HG03097 (cell line): ENCODE measurements around the gene CD163L1.
"Not testable (repeated sequence)": the region's sequence is repeated elsewhere in the genome, so short reads cannot be mapped to it uniquely, and the experiment has no call there.

ENCODE experiments used
- ATAC-seq: cut with Tn5 transposase; IDR thresholded peaks from one replicate; pipeline ENCODE4 v1.9.1; 2021; ENCODE audit not compliant: unreplicated experiment, low FRiP score

The CD163L1 gene

DNA sequence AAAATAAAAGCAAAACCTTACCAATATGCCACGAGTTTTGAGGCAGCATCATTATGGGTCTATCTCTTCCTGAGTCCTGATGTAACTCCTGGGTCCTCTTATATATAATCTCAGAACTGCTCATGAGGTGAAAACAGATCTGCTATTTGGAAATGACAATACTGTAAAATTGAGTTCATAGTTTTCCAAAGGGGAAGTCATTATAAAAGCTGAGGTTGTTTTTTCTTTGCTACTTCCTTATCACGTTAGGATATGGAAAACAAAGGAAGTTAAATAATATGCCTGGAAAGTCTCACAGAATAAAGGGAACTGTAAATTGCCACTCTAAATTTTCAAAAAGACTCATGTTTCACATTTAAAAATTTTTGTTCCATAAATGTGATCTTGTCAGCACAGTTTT lies at the start of gene CD163L1:
CD163L1 (minus strand) TSS at position 78 of the 400 bp plus-strand sequence; CDS start at position 52, 26 bp downstream.
- ATAC-seq, result no peak

DNA sequence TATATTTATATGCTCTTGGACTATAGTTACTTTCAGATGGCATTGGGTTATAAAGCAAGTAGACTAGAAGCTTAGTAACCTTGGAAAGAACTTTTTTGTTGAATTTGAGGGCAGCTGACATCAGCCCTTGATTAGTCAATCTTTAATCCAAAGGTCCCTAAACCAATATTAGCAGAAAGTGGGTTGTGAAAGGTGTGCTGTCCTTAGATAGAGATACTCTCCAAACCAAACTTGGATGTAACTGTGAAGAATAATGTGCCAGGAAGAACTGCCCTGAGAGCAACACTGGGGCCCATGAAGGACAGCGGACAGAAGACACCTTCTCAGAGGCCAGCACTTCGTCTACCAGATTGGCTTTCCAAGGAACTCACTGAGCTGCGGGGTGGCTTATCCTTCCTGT lies 49.1 kb upstream of the CD163L1 start:
- ATAC-seq, result no peak

DNA sequence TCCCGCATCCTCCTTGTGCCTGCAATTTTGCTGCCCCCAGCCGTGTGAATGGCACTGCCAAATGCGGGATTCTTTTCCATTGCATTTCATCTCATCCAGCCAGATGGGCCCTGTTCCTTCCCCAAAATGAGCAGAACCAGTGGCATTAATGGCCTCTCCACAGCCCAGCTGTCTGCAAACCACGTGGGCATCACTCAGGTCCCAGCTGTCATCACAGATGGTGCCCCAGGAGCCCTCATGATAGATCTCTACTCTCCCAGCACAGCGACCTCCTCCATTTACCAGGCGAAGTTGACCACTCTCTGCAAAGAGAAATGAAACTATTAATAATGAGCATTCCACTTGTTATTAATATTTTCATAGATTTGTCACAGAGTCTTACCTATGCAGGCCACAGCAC lies 42.6 kb upstream of the CD163L1 start:
- no peak for ATAC-seq

DNA sequence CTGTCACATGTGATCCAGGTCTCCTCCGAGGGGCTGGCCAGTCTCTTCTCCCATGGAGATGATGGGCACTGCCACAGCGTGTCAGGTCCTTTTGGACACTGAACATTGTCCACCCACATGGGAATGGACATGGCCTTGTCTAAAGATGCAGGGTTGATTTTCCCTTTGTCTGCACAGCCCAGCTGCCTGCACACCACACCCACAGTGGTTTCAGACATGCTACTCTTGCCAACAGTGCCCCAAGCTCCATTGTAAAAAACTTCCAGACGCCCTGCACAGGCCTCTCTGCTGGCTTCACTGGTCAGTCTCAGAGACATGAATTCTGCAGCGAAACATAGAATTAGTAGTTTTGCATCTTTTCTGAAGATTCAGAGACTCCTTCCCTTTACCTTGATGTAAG lies 41.1 kb upstream of the CD163L1 start:
- ATAC-seq, result no peak

DNA sequence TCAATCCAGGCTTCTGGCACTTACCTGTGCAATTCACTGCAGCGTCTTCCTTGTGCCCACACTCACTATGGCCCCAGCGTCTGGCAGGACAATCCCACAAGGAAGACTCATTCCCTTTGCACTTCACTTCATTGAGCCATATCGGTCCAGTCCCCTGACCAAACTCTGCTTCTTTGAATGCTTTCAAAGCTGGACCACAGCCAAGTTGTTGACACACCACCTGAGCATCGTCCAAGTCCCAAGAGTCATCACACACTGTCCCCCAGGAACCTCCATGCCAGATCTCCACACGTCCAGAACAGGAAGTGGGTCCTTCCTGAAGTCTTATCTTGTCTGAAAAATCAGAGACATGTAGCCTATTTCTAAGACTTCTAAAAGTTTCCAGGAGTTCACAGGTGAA lies 39.4 kb upstream of the CD163L1 start:
- no peak for ATAC-seq

DNA sequence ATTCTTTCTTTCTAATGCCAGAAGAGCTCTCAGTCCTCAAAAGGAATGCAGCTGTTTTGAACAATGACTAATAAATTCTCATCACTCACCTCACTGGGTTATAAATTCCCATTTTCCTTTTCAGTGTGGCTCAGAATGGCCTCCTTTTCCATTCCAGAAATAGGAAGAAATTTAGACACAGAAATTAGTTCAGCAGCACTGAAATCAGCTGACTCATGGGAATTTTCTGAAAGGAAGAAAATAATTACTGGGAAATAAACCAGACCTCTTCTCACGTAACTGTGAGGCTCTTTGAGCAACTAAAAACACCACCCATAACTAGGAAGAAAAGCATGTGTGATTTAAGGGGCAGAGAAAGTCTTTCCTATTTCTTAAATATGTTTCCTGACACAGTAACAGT lies 35.8 kb upstream of the CD163L1 start:
- ATAC-seq, result no peak

DNA sequence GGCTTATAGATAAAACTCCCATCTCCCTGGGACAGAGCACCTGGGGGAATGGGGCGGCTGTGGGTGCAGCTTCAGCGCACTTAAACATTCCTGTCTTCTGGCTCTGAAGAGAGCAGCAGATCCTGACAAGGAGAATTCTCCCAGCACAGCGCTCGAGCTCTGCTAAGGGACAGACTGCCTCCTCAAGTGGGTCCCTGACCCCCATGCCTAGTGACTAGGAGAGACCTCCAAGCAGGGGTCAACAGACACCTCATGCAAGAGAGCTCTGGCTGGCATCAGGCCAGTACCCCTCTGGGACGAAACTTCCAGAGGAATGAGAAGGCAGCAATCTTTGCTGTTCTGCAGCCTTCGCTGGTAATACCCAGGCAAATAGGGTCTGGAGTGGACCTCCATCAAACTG lies 28.1 kb upstream of the CD163L1 start:
- ATAC-seq, result no peak

DNA sequence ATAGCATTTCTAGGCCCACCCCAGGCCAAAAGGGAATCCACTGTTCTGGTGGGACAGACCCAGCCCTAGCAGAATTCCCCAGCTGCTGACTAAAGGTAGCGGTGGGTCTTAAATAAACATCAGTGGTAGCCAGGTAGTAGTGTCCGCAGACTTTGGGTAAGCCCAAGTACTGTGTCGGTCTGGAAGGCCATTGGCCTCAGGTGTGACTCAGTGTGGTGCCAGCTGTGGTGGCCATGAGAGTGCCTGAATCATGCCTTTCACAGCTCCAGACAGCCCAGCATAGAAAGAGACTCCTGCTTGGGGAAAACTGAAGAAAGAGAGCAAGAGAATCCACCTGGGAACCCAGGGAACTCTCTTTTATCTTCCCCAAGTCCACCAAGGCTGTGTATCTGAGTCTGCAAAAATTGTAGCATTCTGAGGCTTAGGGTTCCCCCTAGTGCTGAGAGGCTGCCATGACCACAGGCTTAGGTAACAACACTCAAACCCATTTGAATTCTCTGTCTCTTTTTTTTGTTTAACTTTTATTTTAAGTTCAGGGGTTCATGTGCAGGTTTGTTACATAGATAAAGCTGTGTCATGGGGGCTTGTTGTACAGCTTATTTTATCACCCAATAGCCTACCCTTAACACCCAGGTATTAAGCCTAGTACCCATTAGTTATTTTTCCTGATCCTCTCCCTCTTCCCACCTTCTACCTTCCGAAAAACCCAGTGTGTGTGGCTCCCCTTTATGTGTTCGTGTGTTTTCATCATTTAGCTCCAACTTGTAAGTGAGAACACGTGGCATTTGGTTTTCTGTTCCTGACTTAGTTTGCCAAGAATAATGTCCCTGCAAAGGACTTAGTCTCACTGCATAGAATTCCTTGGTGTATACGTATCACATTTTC lies 16.7 kb upstream of the CD163L1 start:
- ATAC-seq, result no peak

DNA sequence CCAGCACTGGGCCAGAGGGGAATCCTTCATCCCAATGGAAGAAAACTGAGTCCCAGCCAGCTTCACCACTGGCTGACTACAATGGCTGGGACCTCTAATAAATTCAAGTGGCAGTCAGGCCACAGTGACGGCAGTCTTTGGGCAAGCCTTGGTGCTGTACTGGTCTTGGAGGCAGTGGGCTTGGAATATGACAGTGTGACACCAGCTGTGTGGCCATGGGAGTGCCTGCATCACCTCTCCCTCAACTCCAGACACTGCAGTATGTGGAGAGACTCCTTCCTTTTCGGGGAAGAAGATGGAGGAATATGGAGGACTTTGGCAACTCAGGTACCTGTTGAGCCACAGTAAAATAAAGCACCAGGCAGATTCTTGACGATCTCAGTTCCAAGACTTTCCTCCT lies 16.0 kb upstream of the CD163L1 start:
- ATAC-seq, result no peak

DNA sequence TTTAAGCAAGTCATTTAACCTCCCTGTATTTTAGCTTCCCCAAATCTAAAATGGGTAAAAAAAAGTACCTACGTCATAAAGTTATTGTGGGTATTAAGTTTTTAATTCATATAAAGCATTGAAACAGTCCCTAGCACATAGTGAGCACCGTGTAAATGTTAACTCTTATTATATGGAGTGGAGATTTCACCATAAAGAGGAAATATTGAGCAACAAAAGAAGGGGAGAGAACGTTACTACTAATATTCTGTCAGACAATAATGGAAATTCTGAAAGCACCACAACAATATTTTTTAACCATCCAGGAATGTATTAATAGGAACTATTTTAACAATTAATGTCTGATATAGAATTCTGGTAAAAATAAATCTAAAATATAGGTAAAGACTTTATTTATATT lies 7.8 kb upstream of the CD163L1 start:
- no peak for ATAC-seq

DNA sequence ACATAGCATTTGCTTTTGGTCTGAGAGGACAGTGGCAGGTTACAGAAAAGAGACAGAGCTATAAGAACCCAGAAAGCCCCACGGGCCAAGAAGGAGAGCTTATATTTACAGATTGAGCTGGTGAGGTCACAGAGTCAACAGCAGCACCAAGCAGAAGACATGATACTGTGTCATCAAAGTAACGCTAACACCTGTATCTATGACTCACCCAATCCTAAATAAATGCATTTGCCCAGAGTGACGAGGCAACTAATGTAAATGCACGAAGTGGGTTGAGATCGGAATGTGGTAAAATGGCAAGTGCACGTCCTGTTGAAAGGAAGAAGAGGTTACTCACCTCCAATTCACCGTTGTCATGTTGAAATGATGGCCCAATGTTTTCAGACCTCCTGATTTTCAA lies 6.7 kb upstream of the CD163L1 start:
- ATAC-seq, result no peak

DNA sequence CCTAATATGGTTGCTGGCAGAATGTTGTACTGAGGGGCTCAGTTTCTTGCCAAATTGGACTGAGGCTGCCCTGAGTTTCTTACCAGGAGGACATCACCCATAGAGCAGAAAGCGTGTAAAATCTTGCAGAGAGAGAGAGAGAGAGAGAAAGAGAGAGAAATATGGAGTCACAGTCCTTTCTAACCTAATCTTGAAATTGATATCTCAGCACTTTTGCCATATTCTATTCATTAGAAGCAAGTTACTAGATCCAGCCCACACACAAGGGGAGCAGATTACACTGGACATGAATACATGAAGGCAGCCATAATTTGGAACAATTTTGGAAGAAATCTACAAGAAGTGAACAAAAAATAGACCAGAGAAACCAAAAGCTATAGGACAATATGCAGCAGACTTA lies 4.1 kb upstream of the CD163L1 start:
- ATAC-seq, result no peak

DNA sequence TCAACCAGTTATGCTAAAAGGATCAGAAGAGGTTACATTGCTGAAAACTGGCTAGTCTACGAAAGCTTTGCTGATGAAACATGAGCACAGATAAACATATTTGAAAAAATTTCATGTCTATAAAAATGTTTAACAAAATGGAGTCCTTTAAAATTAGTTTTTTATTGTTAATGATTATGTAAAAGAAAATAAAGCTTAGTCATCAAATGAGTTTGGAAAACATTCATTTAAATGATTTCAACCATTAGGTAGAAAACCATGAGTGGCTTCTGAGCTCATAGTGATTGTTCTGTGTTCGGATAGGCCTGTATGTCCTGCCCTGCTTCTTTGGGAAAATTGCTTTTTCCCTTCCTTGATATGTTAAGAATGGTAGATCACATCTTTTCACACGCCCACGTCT lies 584 bp upstream of the CD163L1 start:
- no peak for ATAC-seq

DNA sequence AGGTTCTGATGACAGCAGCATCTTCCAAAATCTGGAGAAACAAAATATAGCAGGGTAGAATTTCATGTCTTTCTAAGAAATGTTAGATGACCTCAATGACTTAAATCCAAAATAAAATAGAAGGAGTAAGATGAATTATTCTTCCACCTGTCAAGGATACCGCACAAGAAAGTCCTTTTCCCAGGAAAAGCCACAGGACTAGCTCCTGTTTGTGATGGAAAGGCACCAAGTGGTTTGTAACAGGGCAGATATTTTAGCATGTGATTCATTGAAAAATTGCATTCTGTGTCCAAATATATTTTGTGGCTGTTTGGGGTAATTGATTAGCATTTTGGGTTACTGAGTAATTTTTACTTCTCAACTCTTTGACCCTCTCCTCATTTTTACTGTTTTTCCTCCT lies 2.7 kb downstream of the CD163L1 start:
- ATAC-seq, result no peak

DNA sequence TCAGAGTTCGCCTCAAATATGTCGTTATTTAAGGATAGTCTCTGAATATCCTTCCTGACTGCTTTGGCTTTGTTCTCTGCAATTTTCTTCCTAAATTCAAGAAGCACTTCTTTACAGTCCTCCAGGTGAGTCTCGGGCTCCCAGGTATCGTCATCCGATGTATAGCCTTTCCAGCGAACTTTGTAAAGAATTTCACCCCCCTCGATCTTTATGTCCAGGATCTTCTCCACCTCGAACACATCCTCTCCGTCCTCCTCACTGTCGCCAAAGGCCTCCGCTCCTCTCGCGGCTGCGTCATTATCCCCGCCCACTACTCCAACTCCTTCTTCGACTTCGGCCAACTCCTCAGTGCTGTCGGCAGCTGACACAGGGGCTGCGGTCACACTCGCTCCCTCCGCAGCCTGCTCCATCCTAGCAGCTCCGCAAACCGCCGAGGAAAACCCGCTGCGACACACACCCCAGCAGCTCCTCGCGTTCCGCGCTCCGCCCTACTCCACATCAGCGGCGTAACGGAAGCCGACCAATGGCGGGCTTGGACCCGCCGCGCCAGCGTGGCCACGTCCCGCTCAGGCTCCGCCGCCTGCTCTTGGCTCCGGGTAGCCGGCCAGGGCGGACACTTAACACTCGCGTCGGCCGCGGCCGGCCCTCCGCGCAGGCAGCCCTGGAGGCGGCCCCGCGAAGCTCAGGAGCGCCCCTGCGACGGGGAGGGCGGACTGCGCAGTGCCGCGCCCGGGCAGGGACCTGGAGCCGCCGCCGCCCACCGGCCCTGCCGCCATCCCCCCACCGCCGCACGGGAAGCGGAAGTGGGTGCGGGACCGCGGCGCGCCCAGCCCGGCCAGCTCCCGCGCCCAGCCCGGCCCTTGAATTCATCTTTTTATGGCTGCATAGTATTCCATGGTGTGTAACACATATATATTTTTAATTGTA lies 4.1 kb downstream of the CD163L1 start:
- no peak for ATAC-seq

DNA sequence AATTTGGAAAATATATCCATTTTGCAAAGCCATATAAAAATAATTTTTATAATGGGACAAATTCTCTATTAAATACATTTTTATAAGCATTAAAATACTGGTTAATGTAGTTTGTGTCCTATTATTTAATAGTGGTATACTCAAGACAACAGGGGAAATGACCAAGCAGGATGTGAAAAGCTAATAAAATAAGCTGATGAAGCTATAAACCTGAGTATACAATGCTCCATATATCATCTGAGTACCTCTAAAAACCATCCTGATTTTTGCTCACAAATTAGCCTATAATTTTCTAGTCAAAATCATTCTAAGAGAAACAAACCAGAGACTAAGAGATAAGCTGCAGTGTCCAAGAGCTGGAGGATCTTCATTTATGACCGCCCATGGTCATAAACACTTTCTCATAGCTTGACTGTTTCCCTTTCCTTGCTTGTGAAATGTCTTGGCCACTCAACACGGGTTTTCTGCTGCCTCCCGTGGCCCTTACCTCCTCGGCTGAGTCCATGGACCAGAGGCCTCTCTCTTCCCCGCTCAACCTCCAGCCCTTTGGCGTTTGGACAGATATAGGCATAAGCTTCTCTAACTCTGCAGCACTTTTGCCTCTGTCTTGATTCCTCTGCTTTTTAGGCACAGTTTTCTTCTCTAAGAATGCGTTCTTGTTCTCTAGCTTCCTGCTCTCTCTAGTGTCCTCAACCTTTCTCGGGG lies 5.5 kb downstream of the CD163L1 start:
- ATAC-seq, result not testable (repeated sequence)

DNA sequence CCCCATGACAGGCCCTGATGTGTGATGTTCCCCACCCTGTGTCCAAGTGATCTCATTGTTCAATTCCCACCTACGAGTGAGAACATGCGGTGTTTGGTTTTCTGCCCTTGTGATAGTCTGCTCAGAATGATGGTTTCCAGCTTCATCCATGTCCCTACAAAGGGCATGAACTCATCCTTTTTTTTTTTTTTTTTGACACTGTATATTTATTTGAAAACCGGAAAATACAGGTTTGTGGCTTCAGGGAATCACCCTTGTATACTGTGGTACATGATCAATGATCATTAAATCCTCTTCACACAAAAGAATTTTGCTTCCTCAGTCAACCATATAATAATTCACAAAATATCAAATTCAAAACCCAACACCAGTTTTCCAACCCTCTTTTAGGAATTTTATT lies 6.5 kb downstream of the CD163L1 start:
- not testable (repeated sequence) for ATAC-seq

DNA sequence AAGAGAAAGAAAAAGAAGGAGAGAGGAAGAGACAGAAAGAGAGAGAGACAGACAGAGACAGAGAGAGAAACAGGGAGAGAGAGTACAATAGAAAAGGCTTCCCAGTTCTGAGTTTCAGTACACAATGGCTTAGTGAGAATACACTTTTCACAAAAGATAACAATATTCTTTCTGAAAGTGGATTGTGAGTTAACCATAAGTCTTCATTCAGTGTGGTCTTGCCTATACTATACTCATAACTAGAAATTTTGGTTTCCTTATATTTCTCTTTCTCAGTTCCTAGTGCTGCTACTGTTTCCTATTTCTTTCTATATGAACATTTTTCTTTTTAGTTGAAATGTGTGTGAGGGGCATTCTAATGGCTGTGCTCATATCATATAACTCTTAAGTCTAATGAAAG lies 9.3 kb downstream of the CD163L1 start:
- ATAC-seq, result no peak

DNA sequence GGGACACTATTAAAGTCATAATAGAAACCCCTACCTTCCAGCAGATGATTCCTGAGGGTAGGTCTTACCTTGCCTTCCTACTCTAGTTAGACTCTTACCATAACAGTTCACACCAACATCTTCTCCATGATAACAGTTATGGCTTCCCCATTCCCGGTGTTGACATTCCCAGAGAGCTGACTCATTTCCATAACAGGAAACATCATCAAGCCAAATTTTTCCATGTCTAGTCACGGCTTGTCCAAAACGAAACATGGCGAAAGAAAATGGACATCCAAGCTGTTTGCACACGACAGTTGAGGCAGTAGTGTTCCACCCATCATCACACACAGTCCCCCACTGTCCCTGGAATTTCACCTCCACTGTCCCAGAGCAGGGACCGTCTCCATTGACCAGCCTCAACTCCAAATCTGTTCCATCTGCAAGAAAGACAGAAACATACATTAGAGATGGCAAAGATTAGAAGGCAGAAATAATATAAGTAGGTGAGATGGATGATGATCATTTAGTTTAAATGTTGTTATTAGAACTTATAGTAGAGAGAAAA lies 10.6 kb downstream of the CD163L1 start:
- ATAC-seq, result no peak

DNA sequence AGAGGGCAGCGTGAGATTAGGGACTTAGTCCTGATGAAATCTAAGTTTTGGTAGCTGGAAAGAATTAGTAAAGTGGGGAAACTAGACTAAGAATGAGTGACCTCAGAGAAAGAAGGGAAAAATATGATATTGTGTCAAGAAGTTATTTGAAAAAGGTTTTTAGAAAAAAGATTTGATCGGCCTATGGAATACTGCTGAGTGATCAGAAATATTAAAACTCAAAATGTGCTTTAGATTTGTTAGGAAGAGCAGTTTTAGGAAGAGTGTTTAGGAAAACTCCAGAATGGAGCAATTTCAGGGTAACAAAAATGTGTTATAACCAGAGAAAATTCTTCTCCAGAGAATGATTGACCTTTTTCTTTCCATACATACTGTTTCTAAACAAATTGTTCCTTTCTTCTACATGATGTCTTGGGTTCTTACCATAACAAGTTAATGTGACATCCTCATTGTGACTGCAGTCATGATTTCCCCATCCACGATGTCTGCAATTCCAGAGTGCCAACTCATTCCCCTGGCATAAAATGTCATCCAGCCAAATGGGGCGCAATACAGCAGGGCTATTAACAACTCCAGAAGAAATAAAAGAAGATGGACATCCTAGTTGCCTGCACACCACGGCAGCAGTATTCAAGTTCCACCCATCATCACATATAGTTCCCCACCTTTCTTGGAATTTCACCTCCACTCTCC lies 11.8 kb downstream of the CD163L1 start:
- no peak for ATAC-seq
